ENCODE measurements around the gene ESR1. TPM values are rescaled to one million over a fixed set of nuclear protein-coding genes. Genes with fewer than 3 reads are reported as not detected.
"Not testable (repeated sequence)": the region's sequence is repeated elsewhere in the genome, so short reads cannot be mapped to it uniquely, and the experiment has no call there.

Gene ESR1
- total RNA-seq, 2 donors from 2014 or later = 0.47 to 0.67 TPM

DNA sequence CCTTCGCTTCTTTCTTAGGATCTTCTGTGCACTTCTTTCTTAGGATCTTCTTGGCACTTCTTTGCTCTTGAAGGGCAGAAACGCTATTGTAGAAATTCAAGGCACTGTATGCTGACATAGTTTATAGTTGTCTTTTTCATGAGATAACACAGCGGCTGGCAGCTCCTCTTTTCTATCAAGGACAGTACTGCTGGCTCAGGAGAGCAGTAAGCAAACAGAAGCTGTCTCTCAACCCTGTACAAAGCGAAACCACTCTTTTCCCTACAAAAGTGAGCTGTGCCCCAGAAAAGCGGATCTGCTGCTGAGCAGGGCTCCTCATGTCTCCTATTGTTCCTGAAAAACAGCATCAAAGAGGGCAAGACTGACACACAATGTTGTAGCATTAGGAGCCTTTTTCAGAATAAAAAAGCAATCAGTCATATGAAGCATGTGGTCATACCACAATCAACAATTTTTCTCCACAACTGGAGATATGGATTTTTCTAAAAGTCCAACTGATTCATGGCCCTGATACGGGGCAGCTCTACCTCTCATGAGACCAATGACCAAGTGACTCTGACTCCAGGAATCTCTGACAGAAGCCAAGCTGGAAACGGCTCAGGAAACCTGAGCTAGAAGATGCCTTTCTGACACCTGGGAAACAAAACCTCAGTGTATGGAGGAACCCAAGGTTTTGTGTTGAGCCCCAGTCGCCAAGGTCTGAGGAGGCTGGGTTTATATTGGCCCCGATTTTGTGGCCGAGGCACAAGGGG is 255.9 kb downstream of the ESR1 start:
- no peak overlapping the region for H3K27ac ChIP-seq
- H3K27me3 ChIP-seq = no peaks in the 10 kb centered on the region
- no peaks in the 10 kb centered on the region for H3K9me3 ChIP-seq
- H3K4me1 ChIP-seq = no peaks in the 10 kb centered on the region
- no peak for DNase-seq (ENCODE audit: low spot score)
- TF ChIP-seq, protein P1, sequence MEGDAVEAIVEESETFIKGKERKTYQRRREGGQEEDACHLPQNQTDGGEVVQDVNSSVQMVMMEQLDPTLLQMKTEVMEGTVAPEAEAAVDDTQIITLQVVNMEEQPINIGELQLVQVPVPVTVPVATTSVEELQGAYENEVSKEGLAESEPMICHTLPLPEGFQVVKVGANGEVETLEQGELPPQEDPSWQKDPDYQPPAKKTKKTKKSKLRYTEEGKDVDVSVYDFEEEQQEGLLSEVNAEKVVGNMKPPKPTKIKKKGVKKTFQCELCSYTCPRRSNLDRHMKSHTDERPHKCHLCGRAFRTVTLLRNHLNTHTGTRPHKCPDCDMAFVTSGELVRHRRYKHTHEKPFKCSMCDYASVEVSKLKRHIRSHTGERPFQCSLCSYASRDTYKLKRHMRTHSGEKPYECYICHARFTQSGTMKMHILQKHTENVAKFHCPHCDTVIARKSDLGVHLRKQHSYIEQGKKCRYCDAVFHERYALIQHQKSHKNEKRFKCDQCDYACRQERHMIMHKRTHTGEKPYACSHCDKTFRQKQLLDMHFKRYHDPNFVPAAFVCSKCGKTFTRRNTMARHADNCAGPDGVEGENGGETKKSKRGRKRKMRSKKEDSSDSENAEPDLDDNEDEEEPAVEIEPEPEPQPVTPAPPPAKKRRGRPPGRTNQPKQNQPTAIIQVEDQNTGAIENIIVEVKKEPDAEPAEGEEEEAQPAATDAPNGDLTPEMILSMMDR (IDR thresholded peaks at IDR 0.05) = no peak
- H3K4me3 ChIP-seq = no peak overlapping the region
- no peaks in the 10 kb centered on the region for H3K36me3 ChIP-seq

DNA sequence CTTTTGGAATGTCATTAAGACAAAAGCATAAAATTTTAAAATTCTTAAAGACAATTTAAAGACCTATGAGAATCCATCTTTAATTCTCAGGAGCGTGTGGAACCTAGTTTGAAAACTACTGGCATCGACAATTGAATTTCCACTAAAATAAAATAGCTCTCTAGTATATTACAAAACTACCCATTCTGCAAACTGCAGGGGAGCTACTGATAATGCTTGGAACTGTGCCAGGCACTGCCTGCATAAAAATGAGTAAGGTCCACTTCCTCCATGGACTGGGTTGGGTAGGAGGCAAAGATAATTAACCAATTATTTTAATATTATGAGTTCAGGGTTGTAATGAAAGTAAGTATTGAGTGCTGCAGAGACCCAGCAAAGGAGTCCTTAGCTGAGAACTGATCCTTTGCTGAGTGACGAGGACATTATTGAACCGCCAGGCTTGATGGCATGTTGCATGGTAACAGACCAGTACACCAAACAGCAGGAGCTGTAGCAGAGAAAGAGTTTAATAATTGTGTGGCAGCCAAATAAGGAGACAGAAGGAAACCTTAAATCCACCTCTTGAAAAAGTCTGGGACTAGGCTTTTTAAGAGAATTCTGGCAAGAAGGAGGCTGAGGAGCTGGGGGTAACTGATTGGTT is 261.3 kb downstream of the ESR1 start:
- peaks cover 0 to 7% of the 10 kb centered on the region in 2 donors for H3K4me1 ChIP-seq
- H3K27me3 ChIP-seq = no peaks in the 10 kb centered on the region
- no peak overlapping the region for H3K4me3 ChIP-seq
- TF ChIP-seq, protein P1 (IDR thresholded peaks at IDR 0.05) = no peak
- H3K9me3 ChIP-seq = no peaks in the 10 kb centered on the region
- DNase-seq (ENCODE audit: low spot score) = no peak
- no peaks in the 10 kb centered on the region for H3K36me3 ChIP-seq
- H3K27ac ChIP-seq = no peak overlapping the region

DNA sequence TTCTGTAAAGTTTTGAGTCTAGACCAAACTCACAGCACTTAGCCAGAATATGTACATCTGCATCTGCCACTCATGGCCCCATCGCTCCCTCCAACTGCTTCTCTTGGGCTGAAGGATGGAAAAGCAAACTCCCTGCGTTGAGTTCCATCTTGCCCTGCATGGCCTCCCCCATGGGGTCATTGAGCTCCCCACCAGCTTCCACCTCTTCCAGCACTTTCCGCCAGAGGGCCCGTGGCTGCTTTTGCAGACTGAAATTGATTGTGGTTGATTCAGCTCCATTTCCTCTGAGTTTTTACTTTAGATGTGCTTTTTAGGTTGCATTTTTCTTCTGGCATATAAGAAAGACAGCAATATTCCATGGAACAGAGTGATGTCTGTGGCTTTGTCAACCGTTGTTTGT is 263.1 kb downstream of the ESR1 start:
- H3K27me3 ChIP-seq = no peaks in the 10 kb centered on the region
- no peak overlapping the region for H3K27ac ChIP-seq
- peaks cover 0 to 7% of the 10 kb centered on the region in 2 donors for H3K4me1 ChIP-seq
- no peak for DNase-seq (ENCODE audit: low spot score)
- TF ChIP-seq, protein P1 (IDR thresholded peaks at IDR 0.05) = no peak
- H3K9me3 ChIP-seq = no peaks in the 10 kb centered on the region
- H3K36me3 ChIP-seq = no peaks in the 10 kb centered on the region
- H3K4me3 ChIP-seq = no peak overlapping the region

DNA sequence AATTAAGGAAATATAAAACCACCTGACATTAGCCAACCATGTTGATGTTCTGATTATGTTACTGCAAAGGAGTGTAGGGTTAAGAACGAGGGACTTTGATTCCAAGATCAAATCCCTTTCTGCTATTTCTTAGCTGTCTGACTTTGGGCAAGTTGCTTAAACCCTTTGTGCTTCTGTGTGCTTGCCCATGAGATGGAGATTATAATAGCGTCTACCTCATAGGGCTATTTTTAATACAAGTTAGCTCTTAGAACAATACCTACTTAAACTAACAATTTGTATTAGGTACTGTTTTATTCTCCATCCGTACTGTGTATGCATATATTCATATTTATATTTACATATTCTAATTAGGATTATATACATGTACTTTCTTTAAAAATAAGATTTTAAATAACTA is 263.8 kb downstream of the ESR1 start:
- H3K9me3 ChIP-seq = peaks cover 4 to 5% of the 10 kb centered on the region in 2 donors
- no peak overlapping the region for H3K27ac ChIP-seq
- no peak overlapping the region for H3K4me3 ChIP-seq

DNA sequence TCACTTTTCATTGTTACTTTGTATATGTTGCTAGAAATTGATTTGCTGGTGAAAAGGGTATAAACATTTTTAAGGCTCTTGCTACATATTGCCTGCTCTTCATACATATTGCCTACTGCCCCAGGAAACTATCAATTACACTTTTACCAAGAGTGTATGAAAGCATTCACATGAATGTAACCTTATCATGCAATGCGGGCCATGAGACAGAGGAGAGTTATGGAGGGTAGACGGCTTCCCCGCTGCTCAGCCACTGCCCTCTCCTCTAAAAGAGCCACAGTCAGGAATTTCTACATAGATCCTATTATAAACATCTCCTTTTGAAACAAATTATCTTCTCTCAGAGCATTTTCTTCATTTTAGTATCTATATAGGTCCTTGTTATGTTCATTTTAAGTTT is 264.4 kb downstream of the ESR1 start:
- no peaks in the 10 kb centered on the region for H3K27me3 ChIP-seq
- H3K9me3 ChIP-seq = peaks cover 5 to 11% of the 10 kb centered on the region in 2 donors
- no peak overlapping the region for H3K4me3 ChIP-seq
- H3K27ac ChIP-seq = no peak overlapping the region
- TF ChIP-seq, protein P1 (IDR thresholded peaks at IDR 0.05) = no peak
- DNase-seq (ENCODE audit: low spot score) = no peak
- H3K36me3 ChIP-seq = no peaks in the 10 kb centered on the region
- H3K4me1 ChIP-seq = peaks cover 0 to 7% of the 10 kb centered on the region in 2 donors

More for the DNA sequence above, 263.8 kb downstream of the ESR1 start:
- DNase-seq (ENCODE audit: low spot score) = no peak
- Histone ChIP-seq H3K36me3 (no peaks in the 10 kb centered on the region), H3K4me1 (peaks cover 0 to 7% of the 10 kb centered on the region in 2 donors), H3K27me3 (no peaks in the 10 kb centered on the region)
- TF ChIP-seq, protein P1 (IDR thresholded peaks at IDR 0.05) = no peak

DNA sequence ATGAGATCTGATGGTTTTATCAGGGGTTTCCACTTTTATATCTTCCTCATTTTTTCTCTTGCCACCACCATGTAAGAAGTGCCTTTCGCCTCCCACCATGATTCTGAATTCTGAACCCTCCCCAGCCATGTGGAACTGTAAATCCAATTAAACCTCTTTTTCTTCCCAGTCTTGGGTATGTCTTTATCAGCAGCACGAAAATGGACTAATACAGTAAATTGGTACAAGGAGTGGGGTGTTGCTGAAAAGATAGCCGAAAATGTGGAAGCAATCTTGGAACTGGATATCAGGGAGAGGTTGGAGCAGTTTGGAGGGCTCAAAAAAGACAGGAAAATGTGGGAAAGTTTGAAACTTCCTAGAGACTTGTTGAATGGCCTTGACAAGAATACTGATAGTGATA is 268.8 kb downstream of the ESR1 start:
- not testable (repeated sequence) for H3K27me3 ChIP-seq; H3K4me1 ChIP-seq; H3K4me3 ChIP-seq; H3K36me3 ChIP-seq; H3K27ac ChIP-seq; DNase-seq (ENCODE audit: low spot score)
- peaks cover 5 to 13% of the 10 kb centered on the region in 2 donors for H3K9me3 ChIP-seq
